HG02981 (cell line): ENCODE results near the gene NEK5.
"Not testable (repeated sequence)": the region's sequence is repeated elsewhere in the genome, so short reads cannot be mapped to it uniquely, and the experiment has no call there.

Experiments used
- ATAC-seq: cut with Tn5 transposase; IDR thresholded peaks from one replicate; pipeline ENCODE4 v1.9.1; 2021; ENCODE audit warnings: mild to moderate bottlenecking, moderate library complexity; ENCODE audit not compliant: unreplicated experiment

Gene NEK5

DNA sequence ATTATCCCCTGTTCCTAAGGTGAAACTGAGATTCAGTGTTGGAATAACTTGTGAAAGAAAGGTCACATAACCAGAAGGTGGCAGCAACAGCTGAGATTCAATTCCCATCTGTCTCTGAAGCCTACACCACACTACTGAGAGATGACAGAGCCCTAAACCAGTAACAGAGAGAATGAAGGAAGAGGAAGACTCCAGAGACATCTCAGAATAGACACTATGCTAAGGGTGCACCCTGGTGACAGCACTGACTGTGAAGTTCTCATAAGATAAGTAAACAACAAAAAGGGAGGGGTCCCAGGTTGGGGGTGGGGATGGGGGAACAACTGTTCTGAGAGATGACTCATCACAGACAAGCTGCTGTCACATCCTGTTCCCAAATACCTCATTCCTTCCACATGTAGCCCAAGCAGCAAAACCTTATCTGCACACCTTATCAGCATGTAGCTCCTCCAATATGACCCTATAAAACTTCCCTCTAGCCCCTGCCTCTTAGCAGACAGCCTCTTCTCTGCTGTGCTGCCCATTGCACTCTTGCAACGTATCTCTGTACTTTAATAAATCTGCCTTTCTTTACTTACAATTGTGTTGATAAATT lies 57.8 kb downstream of the NEK5 start:
- ATAC-seq = no peak

DNA sequence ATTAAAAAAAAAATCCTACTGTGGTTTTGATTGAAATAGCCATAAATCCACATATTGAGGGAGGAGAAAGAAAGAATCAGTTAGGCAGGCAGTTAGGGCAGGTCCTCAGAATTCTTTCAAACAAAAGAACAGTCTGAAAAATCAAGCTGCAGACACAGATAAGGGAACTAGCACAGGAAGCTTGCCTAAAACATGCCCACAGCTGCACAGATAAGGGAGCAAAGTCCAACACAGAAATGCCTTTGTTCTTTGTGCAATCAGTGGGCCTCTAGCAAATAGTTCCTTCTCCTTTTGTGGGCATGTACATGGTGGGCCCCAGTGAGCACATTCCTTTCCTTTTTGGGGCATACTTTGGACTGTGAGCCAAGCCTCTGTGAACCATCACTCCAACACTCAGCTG lies 61.6 kb downstream of the NEK5 start:
- ATAC-seq = no peak

DNA sequence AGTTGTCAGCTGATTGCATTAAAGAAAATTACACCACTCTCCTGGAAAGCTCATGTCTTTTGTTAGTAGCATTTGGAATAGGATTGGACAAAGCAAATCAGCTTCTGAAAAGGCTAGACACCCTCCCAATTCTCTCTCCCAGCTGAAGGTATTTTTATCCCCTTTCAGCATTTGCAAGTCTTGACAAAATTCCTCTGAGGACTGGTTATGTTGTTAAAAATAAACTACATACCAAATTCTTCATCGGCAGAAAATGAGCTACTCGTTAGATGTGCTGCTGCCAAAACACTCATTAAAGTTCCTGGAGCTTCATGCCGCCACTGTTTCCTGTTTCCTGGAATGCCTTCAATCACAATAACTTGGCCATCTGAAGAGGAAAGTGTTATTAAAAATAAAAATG lies 67.3 kb downstream of the NEK5 start:
- no peak for ATAC-seq

DNA sequence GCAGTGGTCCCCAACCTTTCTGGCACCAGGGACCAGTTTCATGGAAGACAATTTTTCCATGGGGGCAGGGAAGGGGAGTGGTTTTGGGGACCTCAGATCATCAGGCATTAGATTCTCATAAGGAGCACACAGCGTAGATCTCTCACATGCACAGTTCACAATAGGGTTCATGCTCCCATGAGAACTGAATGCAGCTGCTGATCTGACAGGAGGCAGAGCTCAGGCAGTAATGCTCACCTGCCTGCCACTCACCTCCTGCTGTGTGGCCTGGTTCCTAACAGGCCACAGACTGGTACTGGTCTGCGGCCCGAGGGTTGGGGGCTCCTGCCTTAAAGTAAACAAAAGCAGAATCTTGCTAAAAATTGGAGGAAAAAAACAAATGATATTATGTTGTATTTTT lies 67.8 kb downstream of the NEK5 start:
- ATAC-seq = not testable (repeated sequence)

DNA sequence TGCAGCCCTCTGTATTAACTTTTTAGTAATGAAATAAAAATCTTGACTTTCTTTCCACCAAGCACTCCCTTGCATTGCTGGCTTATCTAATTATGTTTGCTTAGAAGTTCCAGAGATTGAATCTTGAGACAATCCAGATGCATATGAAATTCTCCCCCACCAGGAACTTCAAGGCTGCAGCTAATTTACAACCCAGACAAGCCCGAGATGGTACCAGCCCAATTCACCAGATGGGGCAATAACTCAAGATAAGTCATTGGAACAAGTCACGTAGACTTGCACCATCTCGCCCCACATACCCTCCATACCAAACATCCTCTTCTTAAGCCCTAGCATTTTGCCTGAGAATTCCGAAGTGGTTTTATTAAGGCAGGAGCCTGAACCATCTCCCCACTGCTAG lies 75.4 kb downstream of the NEK5 start:
- ATAC-seq = no peak

DNA sequence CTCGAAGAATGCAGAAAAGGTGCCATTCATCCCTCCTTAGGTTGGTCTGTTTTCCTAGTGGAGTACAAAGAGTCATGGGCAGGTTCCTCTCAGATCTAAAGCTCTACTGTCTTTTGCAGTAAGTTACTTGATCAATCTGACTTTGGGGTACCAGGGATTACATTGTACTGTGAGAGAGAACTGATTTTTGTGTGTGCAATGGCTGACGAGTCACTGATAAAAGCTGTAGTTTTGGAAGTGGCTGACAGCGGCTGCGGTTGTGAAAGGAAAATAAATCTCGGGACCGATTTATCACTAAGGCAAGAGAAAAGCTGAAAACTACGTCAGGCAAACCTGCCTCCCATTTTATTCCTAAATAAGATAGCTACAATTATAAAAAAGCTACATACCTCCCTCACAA lies 77.5 kb downstream of the NEK5 start:
- no peak for ATAC-seq

DNA sequence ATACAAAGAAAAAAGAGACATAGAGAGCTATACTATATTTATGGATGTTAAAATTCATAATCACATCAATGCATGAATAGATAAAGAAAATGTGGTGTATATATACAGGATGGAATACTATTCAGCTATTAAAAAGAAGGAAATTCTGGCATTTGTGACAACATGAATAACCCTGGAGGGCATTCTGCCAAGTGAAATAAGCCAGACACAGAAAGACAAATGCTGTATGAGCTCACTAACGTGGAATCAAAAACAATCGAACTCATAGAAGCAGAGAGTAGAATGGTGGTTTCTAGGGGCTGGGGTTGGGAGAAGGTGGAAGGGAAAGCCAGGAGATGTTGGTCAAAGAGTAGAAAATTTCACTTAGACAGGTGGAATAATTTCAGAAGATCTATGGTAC lies 80.4 kb downstream of the NEK5 start:
- no peak for ATAC-seq

DNA sequence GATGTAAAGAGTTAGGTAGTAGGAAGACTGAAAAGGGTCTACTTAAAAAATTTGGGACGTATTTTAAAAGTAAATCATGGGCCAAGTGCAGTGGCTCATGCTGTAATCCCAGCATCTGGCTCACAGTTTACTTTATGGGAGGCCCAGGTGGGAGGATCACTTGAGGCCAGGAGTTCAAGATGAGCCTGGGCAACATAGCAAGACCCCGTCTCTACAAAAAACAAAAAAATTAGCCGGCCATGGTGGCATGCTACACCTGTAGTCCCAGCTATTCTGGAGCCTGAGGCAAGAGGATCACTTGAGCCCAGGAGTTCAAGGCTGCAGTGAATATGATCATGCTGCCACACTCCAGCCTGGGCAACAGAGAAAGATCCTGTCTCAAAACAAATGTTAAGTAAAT lies 81.4 kb downstream of the NEK5 start:
- no peak for ATAC-seq

DNA sequence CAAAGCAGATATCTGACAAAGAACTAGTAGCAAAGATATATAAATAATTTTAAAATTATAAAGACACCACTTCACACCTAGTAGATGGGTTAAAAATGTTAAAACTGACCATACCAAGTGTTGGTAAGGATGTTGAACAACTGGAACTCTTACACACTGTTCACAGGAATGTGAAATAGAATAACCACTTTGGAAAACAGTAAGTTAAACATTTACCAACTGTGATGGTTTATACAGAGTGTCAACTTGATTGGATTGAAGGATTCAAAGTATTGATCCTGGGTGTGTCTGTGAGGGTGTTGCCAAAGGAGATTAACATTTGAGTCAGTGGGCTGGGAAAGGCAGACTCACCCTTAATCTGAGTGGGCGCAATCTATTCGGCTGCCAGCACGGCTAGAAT lies 85.2 kb downstream of the NEK5 start:
- no peak for ATAC-seq

DNA sequence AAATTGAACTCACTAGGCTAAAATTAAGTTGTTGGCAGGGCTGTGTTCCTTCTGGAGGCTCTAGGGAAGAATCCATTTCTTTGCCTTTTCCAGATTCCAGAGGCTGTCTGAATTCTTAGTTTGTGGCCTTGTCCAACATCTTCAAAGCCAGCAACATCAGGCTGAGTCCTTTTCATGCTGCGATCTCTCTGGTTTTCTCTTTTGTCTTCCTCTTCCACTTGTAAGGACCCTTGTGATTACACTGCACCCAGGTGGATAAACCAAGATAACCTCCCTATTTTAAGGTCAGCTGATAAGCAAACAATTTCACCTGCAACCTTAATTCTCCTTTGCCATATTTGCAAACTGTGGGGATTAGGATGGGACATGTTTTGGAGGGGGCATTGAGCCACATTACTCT lies 92.8 kb downstream of the NEK5 start:
- no peak for ATAC-seq

DNA sequence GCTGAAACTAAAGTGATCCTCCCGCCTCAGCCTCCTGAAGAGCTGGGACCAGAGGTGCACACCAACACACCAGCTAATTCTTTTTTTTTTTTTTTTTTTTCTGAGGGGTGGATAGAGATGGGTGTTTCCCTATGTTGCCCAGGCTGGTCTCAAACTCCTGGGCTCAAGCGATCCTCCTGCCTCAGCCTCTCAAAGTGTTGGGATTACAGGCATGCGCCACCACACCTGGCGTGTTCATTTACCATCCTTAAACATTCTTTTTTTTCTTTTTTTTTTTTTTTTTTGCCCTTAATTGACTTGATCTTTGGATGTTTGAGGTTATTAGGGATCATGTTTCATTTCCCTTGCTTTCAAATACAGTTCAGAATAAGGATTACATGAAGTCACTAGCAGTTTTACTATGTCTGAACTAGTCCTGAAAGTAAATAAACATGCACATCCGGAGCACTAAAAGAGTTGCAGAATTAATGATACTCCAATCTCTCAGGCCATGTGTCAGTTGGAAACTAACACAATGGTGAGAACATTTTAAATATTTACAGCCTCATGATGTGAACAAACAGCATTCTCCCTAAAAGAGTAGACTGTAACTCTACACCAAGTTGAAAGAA lies 94.2 kb downstream of the NEK5 start:
- no peak for ATAC-seq

DNA sequence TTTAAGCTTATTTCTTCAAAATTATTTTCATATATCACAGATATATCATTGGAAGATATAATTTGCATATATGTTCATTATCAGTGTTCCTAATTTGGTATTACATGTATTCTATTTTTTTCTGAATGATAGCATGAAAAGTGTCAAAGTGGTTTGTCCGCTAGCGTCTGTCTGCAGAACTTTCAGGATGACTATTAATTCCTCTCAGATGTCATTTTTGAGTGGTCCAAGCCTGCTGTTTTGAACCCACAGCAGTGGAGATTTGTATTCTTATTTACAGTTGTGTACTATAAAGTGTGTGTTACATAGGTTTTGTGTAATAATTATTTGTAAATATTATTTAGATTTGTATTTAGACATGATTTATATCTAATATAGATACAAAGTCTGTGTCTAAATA lies 95.8 kb downstream of the NEK5 start:
- ATAC-seq = no peak

DNA sequence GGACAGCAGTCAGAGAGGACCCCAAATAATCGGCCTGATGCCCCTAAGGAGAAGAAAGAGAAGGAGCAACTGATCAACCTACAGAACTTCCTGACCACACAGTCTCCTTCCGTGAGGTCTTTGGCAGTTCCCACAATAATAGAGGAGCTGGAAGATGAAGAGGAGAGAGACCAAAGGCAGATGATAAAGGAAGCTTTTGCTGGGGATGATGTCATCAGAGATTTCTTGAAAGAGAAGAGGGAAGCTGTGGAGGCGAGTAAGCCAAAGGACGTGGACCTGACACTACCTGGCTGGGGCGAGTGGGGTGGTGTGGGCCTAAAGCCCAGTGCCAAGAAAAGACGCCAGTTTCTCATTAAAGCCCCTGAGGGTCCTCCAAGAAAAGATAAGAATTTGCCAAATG lies 98.5 kb downstream of the NEK5 start:
- not testable (repeated sequence) for ATAC-seq

DNA sequence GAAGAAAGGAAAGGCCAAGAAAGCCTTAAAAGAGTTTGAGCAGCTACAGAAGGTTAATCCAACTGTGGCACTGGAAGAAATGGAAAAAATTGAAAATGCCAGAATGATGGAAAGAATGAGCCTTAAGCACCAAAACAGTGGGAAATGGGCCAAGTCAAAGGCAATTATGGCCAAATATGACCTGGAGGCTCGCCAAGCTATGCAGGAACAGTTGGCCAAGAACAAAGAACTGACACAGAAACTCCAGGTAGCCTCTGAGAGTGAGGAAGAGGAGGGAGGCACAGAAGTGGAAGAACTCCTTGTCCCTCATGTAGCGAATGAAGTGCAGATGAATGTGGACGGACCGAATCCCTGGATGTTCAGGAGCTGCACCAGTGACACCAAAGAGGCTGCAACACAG lies 99.3 kb downstream of the NEK5 start:
- no peak for ATAC-seq

DNA sequence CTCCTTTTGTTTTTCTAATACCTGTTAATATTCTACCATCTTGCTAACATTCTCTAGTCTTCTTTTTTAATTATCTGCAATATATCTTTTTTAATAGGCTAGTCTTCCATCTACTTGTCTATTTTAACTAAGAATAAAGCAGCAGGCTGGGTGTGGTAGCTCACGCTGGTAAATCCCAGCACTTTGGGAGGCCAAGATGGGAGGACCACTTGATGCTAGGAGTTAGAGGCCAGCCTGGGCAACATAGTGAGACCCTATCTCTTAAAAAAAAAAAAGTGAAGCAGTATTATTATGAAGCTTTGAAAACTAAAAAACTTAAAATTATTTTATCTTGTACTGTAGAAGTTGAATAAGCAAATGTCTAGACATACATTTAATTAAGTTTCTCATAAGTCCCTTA lies 101.0 kb downstream of the NEK5 start:
- ATAC-seq = no peak

DNA sequence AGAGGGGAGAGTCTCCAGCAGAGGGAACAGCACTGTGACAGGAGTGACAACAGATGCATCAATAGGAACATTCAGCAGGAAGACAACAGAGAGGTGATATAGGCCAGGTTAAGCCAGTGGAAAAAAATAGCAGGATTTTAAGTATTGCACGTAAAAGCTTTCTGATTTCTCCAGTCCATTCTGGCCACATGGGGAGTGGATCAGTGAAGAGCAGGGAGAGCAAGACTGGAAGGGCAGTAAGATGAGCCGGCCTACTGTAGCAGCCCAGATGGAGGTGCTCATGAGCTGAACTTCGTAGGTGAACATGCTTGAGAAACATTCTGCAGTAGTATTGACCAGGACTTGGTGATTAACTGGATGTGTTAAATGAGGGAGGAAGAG lies 102.6 kb downstream of the NEK5 start:
- no peak for ATAC-seq

DNA sequence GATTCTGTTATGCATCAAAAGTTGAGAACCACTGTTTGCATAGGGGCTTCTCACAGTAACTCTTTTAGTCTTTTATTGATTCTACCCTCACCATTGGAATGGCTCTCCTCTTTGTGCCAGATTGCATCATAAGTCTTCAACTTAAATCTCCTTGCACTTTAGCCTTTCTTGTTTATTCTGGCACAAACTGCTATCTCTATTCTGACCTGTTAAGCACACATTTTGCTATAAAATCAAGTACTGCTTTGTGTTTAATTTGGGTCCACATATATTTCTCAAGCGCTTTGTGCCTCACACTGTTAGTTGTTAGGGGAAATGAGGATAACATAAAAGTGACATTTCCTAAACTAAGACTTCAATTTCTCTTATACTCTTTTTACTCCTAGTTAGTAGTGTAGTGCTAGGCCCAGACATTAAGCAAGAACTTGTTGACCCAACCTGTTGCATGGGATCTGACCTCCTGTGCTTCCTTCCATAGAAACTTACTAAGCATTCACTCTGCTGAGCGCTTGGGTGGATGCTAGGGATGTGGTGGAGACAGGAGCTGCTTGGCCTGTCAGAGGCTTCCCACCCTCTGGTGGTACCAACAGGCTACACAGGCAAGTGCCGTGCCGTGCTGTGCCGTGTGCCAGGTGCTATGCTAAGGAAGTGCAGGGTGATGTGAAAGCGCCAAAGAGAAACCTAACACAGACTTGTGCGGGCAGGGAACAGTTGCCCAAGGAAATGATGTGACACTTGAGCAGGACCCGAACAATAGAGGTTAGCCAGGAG lies 103.2 kb downstream of the NEK5 start:
- no peak for ATAC-seq

DNA sequence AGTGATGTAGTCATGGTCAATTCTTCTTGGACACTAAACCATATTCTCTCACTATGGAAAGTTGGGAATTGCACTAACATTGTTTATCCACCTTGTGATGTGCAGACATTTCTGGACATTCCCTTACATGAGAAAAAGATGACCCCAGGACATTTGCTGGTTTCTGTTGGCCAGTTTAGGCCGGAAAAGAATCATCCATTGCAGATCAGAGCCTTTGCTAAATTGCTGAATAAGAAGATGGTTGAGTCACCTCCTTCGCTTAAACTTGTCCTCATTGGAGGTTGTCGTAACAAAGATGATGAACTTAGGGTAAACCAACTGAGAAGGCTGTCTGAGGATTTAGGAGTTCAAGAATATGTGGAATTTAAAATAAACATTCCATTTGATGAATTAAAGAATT lies 104.4 kb downstream of the NEK5 start, which contains the start of gene UTP14C:
Gene UTP14C (plus strand): TSS at position 211 of the 400 bp plus-strand sequence. CDS start 4,114 bp downstream, outside the sequence.
- ATAC-seq = no peak

DNA sequence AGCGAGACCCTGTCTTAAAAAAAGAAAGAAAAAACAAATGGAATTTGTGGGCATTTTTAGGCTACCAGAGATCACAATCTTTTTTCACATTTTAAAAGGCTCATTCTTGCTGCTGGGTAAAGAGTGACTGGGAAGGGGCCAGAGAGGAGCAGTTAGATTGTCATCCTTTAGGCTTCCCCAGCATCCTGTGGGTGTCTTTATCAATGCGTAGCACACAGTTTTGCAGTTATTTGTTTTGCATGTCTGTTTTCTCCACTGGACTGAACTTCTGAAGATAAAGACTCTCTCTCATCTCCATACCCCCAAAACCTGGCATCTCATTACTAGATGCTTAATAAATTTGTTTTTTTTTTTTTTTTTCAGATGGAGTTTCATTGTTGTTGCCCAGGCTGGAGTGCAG lies 106.5 kb downstream of the NEK5 start:
- no peak for ATAC-seq

DNA sequence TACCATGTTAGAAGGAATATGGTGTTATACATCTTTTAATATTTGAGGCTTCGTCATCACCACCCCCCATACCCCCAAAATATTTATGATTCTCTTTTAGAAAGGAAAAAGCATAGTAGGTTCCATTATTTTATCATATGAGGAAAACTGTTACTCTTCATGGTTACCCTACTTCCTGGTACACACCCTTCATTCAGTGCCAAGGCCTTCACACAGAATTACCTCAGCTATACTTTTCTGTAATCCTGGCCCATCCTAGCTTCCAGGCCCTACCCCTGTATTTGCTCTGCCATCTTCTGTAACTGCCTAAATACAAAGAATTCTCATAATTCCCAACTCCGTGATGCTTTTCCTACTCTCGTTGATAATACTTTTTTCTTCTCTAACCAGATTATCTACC lies 108.7 kb downstream of the NEK5 start:
- no peak for ATAC-seq

DNA sequence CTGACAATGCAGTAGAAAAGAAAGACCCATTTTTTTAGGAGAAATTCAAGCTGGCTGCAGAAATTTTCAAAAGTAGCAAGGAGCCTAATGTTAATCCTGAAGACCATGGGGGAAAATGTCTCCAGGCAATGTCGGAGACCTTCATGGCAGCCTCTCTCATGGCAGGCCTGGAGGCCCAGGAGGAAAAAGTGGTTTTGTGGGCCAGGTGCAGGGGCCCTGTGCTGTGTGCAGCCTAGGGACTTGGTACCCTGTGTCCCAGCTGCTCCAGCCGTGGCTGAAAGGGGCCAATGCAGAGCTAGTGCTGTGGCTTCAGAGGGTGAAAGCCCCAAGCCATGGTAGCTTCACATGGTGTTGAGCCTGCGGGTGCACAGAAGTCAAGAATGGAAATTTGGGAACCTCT lies 112.6 kb downstream of the NEK5 start:
- no peak for ATAC-seq

DNA sequence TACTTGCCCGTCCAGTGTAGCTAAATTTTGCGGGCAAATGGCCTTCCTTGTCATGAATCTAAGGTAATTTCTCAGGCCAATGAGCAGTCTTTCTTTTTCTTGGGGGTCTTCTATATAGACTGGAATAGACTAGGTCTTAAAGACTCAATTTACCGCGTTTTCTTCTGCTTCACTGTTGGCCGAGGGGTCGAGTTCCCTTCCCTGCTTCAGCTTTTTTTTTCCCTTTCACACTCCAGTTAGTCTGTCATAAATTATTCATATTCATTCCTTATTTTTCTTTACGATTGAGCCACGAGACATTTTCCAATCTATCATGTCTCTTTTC lies 116.4 kb downstream of the NEK5 start:
- no peak for ATAC-seq
